ENCODE measurements around the gene TOR1A.

GRCh38 chr9:129836311-129837007 lies 12.5 kb upstream of the TOR1A start:
- TF ChIP-seq FOXP2 (optimal IDR thresholded peaks at IDR 0.05; ENCODE audit: control extremely low read depth, extremely low read length, insufficient read depth) (no peak), POLR2AphosphoS5 (IDR thresholded peaks at IDR 0.05; ENCODE audit: borderline replicate concordance, low read depth, low read length) (no peak)

All from SK-N-MC (cell line).